ENCODE data around the gene STC2.

Gene STC2

DNA sequence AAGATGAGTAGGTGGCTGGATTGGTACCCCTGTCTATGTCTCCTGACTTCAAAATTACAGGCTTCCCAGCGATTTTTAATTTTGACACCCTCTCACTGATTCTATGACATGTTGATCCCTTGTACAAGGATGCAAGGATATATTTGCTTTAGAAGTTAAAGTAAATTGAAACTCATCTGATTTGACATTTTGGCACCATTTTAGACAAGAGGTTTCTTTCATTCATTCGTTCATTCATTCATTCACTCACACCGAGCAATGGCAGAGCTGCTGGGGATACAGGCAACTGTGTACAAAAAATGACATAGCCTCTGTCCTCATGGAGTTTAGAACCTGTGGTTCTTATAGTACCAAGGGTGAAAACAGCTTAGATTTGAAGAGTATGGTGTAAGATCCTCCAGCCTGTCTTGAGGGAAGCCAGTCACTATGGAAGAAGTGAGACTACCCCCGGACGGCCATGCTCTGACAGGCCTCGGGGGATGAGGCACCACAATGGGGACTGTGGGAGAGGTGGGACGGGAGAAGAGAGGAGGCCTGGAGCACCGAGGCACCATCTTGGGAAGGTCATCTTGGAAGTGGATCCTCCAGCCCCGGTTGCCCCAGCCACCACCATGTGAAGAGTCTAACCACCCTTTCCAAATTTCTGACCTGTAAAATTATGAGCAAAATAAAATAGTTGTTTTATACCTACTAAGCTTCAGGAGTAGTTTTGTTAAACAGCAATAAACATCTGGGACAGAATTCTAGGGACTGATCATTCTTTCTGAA is 16.2 kb downstream of the STC2 start:
- DNase-seq, result no peak

DNA sequence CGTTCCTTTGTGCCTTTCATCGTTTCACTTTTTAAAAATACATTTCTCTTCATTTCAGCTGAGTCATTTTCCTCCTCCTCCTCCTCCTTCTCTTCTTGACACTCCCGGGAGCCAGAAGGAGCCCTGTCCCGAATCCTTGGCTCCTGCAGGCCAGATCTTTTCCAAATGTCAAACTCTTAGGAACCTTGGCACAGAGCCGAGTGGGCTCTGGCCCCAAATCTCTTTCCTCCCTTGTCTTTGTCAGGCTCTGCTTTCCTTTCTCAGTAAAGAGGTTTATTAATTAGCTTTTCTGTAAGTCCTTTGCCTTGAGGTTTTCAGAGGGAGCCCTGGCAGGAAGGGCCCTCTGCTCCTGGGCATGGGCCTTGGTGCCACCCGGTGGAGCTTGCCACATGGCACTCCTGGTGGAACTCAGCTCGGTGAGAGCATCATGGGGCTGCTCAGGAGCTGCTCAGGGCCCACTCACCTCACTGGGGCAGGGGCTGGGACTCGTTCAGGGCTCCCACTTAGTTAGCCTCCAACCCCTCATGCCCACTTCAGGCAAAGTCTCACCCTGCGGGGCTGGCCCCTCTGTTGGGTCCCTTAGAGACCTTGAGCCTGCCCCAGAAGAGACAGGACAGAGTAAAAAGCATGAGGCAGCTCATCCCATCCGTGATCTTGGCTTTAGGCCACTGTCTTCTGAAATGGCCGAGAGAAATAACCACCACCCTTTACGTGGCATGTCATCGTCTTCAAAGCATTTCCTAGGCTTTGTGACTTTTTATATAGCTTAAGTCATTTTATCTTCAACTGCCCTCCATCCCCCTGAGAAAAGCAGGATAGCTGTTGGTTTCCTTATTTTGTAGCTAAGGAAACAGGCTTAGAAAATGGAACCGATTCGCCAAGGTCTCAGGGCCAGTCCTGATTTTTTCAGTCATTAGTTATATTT is 17.1 kb downstream of the STC2 start:
- DNase-seq, result no peak

DNA sequence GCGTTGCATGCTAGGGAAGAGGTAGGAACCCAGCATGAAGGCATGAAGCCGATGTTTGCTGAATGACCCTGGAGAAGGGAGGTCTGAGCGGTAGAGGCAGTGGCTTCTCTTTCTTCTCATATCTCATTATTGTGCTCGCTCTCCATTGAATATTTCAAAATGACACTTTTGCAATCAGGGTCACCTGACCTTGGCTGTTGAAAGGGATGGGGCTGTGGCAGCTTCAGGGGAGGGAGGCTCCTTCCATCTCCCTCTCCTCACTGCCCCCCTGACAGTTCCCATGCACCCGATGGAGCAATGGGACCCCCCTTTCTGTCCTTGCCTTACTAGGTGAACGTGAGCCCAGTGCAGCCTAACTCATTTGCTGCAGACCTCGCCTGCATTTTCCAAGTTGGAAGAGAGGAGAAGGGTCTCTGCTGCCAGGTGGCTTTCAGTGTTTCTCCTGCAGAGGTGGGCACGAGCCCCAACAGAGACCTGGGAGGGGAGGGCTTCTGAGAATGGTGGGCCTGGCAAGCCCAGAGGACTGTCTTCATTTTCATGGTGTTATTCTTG is 17.9 kb downstream of the STC2 start:
- no peak for DNase-seq

DNA sequence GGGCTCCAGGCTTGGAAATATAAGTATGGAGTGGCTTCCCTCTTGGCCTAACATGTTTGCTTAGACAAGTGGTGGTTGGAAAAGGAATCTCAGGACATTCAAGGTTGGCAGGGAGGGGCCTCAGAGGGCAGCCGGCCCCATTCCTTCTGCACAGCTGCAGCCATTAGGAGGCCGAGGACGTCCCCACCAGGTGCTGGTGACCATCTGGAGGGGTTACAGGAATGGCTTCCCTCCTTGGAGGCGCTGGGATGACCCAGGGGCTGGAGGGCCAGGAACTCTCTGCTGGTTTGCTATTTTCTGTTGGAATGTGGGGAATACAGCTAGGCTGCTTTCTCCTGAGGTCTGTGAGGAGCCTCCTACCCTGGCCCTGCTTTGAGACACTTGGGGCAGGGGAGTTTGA is 18.5 kb downstream of the STC2 start:
- DNase-seq, result no peak

DNA sequence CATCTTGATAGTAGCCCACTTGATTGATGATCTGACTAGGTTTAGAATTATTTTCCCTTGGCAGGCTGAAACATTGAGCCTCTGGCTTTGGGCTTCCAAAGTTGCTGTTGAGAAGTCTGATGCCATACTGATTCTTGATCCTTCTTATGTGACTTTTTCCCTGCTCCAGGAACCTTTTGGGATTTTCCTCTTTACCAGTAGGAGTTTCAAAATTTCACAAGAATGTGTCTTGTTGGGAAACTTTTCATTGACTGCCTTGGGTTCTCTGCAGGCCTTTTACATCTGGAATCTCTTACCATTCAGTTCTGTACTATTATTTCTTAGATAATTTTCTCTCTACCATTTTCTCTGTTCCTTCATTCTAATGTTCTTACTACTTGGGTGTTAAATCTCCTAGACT is 20.0 kb downstream of the STC2 start:
- no peak for DNase-seq

DNA sequence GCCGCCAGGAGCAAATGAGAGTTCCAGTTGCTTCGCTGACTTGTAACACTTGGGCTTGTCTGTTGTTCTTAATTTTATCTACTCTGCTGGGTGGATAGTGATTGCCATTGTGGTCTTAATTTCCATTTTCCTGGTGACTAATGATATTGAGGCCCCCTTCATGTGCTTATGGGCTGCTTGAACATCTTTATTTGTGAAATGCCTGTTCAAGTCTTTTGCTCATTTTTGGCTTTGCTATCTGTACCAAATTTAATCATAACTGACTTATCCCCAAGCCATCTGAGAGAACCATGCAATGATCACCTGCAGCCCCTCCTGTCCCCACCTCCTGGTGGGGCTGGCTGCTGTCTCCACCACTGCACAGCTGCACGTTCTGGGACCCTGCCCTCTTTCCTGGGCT is 20.5 kb downstream of the STC2 start:
- DNase-seq, result no peak

DNA sequence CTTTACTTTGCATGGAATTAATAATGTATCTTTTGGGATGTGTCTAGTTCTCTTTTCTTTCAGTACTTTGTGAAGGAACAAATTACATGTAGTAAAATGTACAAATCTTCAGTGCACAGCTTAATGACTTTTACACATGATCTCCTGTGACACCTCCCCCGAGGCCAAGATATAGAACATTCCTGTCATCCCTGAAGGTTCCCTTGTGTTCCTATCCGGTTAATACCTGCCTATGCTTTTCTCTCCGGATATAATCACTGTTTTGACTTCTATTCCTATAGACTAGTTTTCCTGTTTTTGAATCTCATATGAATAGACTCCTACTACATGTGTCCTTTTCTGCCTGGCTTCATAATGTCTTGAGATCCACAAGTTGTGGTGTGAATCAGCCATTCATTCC is 21.5 kb downstream of the STC2 start:
- no peak for DNase-seq

DNA sequence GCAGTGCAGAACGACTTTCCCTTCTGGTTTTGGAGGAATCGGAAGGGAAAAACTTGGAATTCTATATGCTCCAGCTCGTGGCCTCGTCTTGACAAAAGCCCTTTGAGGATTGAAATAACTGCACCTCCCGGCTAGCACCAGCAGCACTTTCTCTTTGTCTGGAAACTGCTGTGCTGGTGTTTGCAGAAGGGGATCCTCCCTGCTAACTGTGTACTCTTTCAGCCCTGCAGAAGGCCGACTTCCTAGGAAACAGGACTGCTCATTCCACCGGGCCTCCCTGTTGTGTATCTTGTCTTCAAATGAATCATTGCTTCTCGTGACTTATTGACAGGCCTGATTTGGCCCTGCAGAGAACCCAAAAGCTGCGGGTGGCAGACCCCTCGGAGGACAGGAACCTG is 23.6 kb downstream of the STC2 start:
- no peak for DNase-seq

DNA sequence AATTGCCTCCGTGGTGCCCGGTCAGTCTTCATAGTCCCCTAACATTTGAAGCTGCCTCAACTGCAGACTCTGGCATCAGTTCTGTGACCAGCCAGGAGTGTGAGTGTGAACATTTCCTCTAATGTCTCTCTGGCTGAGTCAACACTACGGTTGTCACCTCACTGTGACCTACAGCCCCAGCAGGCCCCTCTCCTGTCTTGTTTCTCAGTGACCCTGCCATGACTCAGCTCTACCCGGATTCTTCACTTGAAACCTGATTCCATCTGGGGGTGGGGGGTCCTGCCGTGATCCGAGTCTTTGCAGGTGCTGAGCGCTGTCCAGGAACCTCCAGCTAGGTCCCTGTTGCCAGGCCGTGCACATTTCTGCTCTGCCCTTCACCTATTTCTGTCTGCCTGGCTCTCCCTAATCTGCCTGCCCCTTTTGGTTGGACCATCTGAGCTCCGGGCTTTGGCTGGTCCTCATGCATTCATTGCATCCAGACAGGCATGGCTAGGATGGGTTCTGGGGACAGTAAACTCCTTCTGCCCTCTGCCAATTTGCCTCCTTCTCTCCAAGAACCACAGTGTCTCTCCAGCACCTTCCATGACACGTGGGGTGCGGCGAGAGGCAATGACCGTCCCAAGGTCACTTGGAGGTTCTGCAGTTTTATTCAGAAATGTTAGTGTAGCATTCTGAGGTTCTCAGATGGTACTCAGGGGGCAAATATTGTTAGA is 24.2 kb downstream of the STC2 start:
- DNase-seq, result no peak

DNA sequence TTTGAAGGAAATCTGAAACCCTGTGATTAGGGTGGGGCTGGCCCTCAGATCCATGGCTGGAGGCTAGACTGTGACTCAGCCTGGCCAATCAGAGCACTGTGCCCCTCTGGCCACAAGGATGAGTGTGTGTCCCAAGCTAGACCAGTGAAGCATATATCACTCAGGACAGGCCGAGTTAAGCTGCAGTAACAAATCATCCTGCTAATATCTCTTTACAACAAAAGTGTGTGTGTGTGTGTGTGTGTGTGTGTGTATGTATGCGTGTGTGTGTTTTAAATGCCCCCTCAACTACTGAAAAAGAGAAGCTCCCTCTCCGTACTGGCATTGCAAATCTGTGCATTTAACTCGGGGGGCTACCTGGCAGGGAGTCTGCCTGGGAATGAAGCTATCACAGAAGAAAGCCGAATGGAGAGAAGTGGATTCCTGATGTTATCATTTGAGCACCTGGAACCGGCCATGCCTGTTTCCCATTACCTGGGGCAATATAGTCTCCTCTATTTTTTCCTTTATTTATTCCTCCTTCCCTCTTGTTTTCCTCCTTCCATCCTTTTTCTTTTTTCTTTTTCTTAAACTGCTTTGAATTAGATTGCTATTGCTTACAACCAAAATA is 25.6 kb downstream of the STC2 start:
- no peak for DNase-seq

DNA sequence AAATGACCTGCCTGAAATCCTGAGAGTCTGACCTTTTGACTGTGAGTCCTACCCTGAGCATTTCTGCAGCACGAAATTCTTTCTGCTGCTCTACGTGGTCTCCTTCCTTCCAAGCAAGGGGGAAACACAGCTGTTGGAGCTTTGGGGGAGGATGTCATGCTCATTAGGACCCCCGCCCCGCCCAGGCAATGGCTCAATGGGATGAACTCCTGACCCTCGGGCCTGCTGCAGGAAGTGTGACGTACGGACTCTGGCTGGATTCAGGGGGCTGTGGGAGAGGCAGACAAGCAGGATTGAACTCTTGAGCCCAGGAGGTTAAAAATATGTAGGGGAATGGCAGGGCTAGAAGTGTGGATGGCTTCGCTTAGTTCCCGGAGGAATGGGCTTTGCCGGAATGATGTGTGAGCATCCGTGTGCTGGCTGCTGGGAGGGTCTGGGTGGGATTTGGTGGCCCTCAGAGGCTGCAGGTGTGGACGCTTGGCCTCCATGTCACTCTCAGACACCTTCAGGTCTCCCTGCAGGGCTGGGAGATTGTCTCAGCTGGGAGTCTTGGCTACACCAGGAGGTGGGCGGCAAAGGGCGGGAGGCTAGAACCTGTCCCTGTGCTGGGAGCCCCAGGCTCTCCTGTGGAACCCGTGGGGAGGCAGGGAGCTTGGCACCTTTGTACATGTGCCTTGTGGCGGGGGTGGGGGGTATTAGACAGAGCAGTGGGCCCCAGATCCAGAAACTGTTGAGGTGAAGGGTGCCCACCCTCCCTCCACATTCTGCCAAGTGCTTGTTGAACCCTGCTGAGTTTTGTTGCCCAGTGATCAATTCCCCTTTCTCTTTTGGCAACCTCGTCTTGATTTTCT is 26.3 kb downstream of the STC2 start:
- no peak for DNase-seq

DNA sequence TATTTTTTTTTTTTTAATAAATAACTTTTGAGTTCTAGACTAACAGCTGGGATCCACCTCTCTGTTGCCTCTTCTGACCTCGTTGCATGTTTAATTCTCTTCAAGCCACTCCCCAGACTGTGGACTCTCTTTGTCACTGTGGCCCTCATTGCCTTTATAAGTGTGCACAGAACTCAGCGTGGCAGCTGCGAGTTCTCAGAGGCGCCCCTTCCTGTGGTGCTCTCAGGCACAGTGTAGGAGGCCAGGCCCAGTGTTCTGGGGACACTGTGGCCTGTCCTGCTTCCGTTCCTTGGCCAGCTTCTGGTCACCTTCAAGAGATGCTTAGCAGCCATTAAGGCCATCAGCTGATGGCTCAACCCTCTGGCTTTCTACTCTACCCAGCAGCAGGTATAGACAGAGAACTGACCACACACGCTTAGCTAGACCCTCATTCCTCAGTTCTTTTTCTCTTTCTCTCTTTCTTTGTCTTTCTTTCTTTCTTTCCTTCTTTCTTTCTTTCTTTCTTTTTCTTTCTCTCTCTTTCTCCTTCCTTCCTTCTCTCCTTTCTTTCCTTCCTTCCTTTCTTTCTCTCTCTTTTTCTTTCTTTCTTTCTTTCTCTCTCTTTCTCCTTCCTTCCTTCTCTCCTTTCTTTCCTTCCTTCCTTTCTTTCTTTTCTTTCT is 27.7 kb downstream of the STC2 start:
- no peak for DNase-seq

DNA sequence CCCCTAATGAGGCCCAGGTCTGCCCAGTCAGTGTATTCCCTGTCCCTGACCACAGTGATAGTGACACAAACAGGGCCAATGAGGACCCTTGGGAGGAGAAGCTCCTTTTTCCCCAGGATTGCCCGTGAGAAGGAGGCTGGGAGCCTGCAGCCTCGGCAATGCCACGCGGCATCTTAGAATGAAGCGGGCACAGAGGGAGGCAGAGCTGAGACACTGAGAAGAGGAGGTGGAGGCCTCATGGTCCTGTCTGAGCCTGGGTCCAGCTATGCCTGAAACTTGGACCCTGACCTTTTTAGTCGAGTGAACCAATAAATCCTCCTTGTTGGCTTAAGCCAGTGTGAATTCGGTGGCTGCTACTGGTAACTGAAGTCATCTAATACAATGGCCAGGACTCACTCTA is 28.4 kb downstream of the STC2 start:
- no peak for DNase-seq

DNA sequence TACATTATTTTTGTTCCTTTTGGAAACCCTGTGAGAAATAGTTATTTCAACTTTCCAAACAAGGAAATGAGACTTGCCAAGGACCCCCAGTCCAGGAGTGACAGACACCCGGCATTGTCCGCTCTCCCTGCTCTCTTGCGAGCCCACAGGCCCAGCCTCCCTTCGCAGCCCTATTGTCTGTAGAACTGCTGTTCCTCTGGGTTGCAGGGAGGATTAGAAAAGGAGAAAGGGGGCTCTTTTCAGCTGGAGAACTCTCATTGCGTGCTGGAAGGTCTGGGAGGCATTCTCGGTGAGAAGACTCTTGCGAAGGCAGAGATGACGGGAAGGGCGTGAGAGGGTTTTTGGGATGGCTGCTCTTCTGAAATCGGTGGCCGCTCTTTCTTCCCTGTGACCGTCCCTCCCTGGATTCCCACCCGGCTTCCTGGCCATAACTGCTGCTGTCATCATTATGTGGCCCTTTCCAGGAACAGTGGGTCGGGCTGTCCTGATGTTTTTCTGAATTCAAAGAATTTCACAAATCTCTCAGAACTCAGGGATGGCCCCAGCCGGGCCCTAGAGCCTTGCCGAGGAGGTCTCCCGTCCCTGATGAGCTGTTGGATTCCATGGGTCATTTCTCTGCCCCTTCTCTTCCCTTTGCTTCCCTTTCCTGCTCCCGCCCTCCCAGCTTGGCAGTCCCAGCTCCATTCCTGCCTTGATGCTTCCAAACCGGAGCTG is 29.8 kb downstream of the STC2 start:
- DNase-seq, result no peak

DNA sequence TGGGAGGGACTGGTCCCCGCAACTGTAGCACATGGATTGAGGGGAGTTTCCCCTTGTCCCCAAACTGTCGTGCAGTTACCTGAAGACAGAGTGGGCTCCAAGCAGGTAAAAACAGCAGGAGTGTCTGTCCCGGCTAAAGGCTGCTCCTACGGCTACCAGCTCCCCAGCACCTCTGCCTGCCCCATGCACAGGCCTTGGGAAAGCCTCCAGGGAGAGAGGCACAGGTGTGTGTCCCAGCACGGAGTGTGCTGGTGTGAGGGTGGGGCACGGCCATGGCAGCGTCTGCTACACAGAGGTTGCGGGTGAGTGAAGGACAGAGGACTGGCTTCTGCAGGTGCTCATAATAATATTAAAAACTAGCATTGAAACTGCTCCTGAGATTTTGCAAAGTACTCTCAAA is 30.4 kb downstream of the STC2 start:
- DNase-seq, result no peak

DNA sequence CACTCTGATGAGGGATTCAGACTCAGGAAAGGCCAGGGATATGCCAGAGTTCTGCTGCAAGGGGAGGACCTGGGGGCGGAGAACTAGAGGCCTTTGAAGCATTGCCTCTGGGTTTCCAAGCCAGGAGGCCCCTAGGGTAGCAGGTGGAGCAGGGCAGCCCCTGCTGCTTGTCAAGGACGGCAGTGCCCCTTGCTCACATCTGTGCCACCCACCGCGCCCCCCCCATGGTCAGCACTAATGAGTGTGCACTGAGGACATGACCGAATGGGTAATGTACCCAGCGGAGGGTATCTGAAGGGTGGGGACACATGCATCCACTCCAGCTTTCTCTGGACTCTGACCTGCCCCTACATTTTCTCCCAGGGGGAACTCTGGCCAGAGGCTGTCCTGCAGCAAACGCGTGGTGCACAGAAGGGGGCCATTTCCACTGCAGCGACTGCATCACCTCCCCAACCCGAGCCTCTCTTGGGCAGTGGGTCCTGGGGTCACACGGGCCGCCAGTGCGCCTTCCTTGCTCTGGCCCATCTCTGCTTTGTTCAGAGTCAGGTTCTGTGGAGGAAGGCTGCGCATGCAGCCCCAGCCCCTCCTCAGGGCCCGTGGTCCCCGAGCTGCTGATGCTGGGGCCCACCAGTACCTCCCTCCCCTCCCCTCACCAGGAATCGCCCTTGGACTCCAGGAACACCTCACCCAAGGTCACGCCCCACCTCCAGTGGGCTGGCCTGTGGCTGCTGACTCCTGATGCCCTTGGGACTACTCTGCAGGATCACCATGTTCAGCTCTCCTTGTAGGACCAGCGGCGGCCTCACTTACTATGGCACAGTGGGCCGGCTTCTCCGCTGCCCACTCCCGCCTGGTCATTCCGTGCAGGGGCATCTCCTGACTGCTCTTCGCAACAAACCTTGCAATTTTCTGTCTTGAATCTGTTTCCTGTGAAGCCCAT is 31.2 kb downstream of the STC2 start:
- DNase-seq, result no peak

DNA sequence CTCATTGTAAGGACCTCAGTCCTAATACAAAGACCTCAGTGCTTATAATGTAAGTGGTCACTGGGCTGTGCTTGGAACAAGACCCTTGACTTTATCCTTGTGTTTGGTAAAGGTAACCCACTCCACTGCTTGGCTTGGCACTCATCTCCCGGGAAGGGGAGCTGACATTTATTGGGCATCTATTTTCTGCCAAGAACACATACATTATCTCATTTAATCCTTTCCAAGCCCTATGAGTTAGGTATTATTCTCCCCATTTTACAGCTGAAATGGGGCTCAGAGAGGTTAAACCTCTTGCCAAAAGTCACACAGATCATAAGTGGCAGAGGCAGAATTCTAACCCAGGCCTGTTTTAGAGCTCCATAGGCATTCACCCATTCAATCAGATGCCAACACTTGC is 32.4 kb downstream of the STC2 start:
- DNase-seq, result no peak

DNA sequence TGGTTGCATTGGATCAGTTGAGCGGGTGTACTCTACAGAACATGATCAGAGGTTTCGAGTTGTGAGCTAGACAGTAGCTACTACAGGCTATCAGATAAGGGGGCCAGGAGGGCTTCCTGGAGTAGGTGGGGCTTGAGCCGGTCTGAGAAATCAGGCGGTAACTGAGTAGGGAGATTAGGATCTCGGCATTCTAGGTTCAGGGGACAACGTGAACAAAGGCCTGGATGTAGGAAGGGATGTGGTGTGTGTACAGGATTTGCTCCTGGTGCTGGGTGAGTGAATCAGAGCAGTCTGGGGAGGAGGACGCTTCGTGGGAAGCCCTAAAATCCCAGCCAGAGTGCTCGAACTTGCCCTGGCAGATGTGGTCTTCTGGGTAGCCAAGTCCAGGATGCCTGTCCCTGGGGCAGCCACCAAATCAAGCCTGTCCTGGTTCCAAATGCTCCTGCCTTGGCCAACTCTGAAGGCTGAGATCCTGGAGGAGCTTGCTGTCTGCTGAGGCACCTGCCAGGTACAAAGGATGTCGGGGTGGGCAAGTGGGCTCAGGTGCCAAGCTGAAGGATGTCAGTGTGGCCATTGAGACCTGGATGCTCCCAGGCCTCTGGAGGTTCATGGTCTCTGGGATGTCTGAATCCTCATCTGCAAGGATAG is 33.4 kb downstream of the STC2 start:
- no peak for DNase-seq

Data from stimulated activated CD4-positive, alpha-beta T cell treated with anti-CD3 and anti-CD28 coated beads, Interleukin-12 subunit alpha, Interleukin-12 subunit beta, amount 100 ng/mL, for 4 hours (primary cell).